Panc1 (cell line): ENCODE measurements around the gene LY6G5B.

Experiments used
- POLR2AphosphoS5 ChIP-seq: IDR thresholded peaks from 2 replicates; pipeline ENCODE4 v1.6.1; 2012; ENCODE audit warnings: mild to moderate bottlenecking, low read depth, low read length, moderate library complexity
- TF ChIP-seq, protein P1 (sequence below): fragments of 450-650 bp; IDR thresholded peaks from 2 replicates; pipeline ENCODE4 v1.5.1; 2017; ENCODE audit warnings: mild to moderate bottlenecking
- TF ChIP-seq, protein P2 (sequence below), 2 experiments: IDR thresholded peaks; 2 replicates each; pipeline ENCODE4 v1.6.1; 2011 to 2012; ENCODE audit warnings: low read depth in 2 of 2, control low read depth in 1 of 2, low read length in 1 of 2, mild to moderate bottlenecking in 1 of 2, moderate library complexity in 1 of 2; ENCODE audit not compliant: insufficient read depth in 1 of 2

DNA sequence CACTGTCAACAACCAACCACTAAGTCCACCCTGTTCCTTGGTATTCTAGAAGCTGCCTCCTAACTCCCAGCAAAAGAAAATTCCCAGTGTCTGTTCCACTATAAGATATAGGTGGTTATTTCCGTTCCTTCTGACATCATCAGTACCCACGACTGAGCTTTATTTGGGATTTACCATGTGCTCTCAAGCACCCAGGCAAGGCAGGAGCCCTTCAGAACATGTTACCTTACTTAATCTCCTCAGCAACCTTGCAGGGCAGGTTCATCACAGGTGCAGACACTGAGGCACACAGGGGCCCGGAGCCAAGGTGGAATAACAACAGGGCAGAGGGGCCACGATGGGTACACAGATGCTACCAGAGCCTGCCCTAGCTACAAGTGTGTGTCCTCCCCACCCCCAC lies 22.6 kb downstream of the LY6G5B start:
- TF ChIP-seq, protein P1, sequence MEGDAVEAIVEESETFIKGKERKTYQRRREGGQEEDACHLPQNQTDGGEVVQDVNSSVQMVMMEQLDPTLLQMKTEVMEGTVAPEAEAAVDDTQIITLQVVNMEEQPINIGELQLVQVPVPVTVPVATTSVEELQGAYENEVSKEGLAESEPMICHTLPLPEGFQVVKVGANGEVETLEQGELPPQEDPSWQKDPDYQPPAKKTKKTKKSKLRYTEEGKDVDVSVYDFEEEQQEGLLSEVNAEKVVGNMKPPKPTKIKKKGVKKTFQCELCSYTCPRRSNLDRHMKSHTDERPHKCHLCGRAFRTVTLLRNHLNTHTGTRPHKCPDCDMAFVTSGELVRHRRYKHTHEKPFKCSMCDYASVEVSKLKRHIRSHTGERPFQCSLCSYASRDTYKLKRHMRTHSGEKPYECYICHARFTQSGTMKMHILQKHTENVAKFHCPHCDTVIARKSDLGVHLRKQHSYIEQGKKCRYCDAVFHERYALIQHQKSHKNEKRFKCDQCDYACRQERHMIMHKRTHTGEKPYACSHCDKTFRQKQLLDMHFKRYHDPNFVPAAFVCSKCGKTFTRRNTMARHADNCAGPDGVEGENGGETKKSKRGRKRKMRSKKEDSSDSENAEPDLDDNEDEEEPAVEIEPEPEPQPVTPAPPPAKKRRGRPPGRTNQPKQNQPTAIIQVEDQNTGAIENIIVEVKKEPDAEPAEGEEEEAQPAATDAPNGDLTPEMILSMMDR = no peak
- TF ChIP-seq, protein P2, sequence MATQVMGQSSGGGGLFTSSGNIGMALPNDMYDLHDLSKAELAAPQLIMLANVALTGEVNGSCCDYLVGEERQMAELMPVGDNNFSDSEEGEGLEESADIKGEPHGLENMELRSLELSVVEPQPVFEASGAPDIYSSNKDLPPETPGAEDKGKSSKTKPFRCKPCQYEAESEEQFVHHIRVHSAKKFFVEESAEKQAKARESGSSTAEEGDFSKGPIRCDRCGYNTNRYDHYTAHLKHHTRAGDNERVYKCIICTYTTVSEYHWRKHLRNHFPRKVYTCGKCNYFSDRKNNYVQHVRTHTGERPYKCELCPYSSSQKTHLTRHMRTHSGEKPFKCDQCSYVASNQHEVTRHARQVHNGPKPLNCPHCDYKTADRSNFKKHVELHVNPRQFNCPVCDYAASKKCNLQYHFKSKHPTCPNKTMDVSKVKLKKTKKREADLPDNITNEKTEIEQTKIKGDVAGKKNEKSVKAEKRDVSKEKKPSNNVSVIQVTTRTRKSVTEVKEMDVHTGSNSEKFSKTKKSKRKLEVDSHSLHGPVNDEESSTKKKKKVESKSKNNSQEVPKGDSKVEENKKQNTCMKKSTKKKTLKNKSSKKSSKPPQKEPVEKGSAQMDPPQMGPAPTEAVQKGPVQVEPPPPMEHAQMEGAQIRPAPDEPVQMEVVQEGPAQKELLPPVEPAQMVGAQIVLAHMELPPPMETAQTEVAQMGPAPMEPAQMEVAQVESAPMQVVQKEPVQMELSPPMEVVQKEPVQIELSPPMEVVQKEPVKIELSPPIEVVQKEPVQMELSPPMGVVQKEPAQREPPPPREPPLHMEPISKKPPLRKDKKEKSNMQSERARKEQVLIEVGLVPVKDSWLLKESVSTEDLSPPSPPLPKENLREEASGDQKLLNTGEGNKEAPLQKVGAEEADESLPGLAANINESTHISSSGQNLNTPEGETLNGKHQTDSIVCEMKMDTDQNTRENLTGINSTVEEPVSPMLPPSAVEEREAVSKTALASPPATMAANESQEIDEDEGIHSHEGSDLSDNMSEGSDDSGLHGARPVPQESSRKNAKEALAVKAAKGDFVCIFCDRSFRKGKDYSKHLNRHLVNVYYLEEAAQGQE (IDR thresholded peaks at IDR 0.05; ENCODE audit: insufficient read depth in 1 of 2, low read depth in 2 of 2, low read length in 1 of 2) = no peak
- no peak for TF ChIP-seq POLR2AphosphoS5
